Neural progenitor cell (in vitro differentiated cells): ENCODE data around the gene TPST1.

Experiments used
- EZH2phosphoT487 ChIP-seq: fragments of 200-600 bp; sonication (generic); IDR thresholded peaks from 2 replicates; pipeline ENCODE4 v1.6.1; 2017; ENCODE audit warnings: antibody characterized with exemption
- TF ChIP-seq, protein P1 (sequence below): fragments of 200-600 bp; sonication (generic); IDR thresholded peaks from 2 replicates; pipeline ENCODE4 v1.5.1; 2017; ENCODE audit warnings: antibody characterized with exemption, mild to moderate bottlenecking

DNA sequence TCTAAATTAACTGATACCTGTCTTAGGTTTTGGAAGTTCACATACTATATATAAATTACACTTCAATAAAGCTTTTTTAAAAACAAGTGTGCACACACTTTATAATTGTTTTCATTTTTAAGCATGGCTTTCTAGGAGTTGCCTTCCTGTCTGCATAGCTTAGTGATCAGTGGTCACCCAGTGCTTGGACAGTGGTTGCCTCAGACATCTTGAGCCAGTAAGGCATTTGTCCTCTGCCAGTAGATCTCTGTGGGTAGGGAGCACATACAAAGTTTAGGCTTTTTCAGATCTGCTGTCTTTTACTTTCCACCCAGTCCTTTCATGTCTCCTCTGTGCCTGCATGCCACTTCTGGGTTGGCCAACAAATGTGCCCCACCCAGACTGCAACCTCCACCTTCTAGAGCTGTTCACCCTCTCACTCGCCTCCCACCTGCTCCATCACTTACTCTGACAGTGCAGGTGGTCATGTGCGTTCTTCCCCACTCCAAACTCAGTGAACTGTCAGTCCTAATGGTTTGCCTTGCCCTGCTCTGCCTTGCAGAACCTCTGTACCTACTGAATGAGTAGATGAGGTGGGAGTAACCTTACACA, 31.7 kb downstream of the TPST1 start:
- no peak for TF ChIP-seq EZH2phosphoT487
- TF ChIP-seq, protein P1, sequence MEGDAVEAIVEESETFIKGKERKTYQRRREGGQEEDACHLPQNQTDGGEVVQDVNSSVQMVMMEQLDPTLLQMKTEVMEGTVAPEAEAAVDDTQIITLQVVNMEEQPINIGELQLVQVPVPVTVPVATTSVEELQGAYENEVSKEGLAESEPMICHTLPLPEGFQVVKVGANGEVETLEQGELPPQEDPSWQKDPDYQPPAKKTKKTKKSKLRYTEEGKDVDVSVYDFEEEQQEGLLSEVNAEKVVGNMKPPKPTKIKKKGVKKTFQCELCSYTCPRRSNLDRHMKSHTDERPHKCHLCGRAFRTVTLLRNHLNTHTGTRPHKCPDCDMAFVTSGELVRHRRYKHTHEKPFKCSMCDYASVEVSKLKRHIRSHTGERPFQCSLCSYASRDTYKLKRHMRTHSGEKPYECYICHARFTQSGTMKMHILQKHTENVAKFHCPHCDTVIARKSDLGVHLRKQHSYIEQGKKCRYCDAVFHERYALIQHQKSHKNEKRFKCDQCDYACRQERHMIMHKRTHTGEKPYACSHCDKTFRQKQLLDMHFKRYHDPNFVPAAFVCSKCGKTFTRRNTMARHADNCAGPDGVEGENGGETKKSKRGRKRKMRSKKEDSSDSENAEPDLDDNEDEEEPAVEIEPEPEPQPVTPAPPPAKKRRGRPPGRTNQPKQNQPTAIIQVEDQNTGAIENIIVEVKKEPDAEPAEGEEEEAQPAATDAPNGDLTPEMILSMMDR = no peak
